ENCODE measurements around the gene ABCC3.
A peak's percentile ranks its signal among the peaks of the same experiment; 100 is the strongest.

Gene ABCC3

GRCh38 chr17:50629902-50630301 lies 4.8 kb upstream of the ABCC3 start:
- TF ChIP-seq ZFX (IDR thresholded peaks at IDR 0.05) = no peak
- no peak for TF ChIP-seq CTCF (conservative IDR thresholded peaks at IDR 0.05)
- H3K27ac ChIP-seq = no peak overlapping the region

GRCh38 chr17:50630524-50631194 lies 4.0 kb upstream of the ABCC3 start:
- H3K27ac ChIP-seq = no peak overlapping the region

GRCh38 chr17:50631195-50631907 lies 3.3 kb upstream of the ABCC3 start:
- no peak overlapping the region for H3K27ac ChIP-seq
- TF ChIP-seq ZFX (IDR thresholded peaks at IDR 0.05) (no peak), CTCF (conservative IDR thresholded peaks at IDR 0.05) (no peak)

More at GRCh38 chr17:50630524-50631194, 4.0 kb upstream of the ABCC3 start:
- TF ChIP-seq CTCF (conservative IDR thresholded peaks at IDR 0.05) (peak; percentile 95), ZFX (IDR thresholded peaks at IDR 0.05) (no peak)

GRCh38 chr17:50631908-50632571 lies 2.6 kb upstream of the ABCC3 start:
- no peak for TF ChIP-seq CTCF (conservative IDR thresholded peaks at IDR 0.05)
- TF ChIP-seq ZFX (IDR thresholded peaks at IDR 0.05) = no peak
- no peak overlapping the region for H3K27ac ChIP-seq

- no peak overlapping the region for H3K27ac ChIP-seq
- TF ChIP-seq ZFX (IDR thresholded peaks at IDR 0.05) (no peak), CTCF (conservative IDR thresholded peaks at IDR 0.05) (no peak)
Measured at GRCh38 chr17:50632637-50633036, 2.0 kb upstream of the ABCC3 start.

- TF ChIP-seq ZFX (IDR thresholded peaks at IDR 0.05) (no peak), CTCF (conservative IDR thresholded peaks at IDR 0.05) (no peak)
- no peak overlapping the region for H3K27ac ChIP-seq
Measured at GRCh38 chr17:50633683-50634082, 998 bp upstream of the ABCC3 start.
